Activated CD4-positive, alpha-beta T cell treated with anti-CD3 and anti-CD28 coated beads, Interleukin-2, amount 10 ng/mL, durations not matched to agents 24 days and 14 days (primary cell): Measurements from ENCODE around the gene MTCL3.

Source experiments
- DNase-seq: peaks from one replicate; pipeline ENCODE4 v3.0.0; 2022
- H3K27ac Mint-ChIP-seq: one replicate; pipeline ENCODE4 v1.8.0; 2022; ENCODE audit warnings: mild to moderate bottlenecking, mixed read lengths
- H3K27me3 Mint-ChIP-seq: one replicate; pipeline ENCODE4 v1.8.0; 2022; ENCODE audit warnings: mixed read lengths
- H3K36me3 Mint-ChIP-seq: one replicate; pipeline ENCODE4 v1.8.0; 2022; ENCODE audit warnings: low read depth, mild to moderate bottlenecking, mixed read lengths
- H3K4me1 Mint-ChIP-seq: one replicate; pipeline ENCODE4 v1.8.0; 2021; ENCODE audit warnings: mixed read lengths
- H3K4me3 Mint-ChIP-seq: one replicate; pipeline ENCODE4 v1.8.0; 2022; ENCODE audit warnings: mild to moderate bottlenecking, moderate library complexity, mixed read lengths
- H3K9me3 Mint-ChIP-seq: one replicate; pipeline ENCODE4 v1.8.0; 2021; ENCODE audit warnings: mixed read lengths
- intact Hi-C: fragments of 100-400 bp; cut with micrococcal nuclease; formaldehyde crosslinking; loops from one replicate; pipeline ENCODE4 v1.15.1; 2023

The MTCL3 gene

DNA sequence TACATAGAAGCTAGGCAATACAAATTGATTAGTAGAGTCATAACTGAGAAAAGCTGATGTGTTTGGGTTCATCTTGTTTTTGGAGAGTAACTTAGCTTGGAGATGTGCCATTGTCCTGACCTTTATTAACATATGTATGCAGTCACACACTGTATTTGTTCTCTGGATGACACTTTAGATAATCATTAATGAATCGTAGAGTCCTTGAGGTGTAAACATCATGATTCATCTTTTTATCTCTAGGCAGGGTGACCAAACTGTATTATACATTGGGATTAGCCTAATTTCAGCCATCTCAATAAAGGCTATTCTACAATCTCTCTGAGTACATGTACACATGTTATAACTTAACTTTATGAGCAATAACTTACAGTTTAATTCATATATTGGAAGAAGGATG, 3.6 kb upstream of the MTCL3 start:
- peaks cover 15% of the 10 kb centered on the region for H3K4me1 Mint-ChIP-seq
- H3K27me3 Mint-ChIP-seq = peaks cover 46% of the 10 kb centered on the region
- H3K36me3 Mint-ChIP-seq = no peaks in the 10 kb centered on the region
- H3K9me3 Mint-ChIP-seq = no peaks in the 10 kb centered on the region
- no peak overlapping the region for H3K27ac Mint-ChIP-seq
- no peak overlapping the region for H3K4me3 Mint-ChIP-seq
- intact Hi-C loops = no loop called here
- no peak for DNase-seq

DNA sequence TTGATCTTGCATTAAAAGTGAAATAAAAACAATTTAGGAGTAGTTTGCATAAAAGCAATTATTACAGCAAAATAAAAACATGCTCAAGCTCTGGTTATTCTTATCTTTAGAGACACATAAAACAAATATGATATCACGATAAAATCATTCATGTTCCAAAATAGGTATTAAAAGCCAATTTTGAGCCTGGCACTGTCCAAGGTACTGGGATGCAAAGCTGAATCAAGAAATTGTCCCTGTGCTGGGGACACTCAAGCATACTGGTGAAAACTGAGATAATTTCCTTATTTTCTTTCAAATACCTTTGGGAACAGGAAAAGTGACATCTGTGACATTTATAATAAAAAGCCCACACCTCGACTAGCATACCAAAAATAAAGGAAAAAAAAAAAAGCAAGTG, 931 bp upstream of the MTCL3 start:
- Mint-ChIP-seq H3K27ac (no peak overlapping the region), H3K4me3 (no peak overlapping the region), H3K4me1 (peaks cover 25% of the 10 kb centered on the region), H3K27me3 (peaks cover 39% of the 10 kb centered on the region), H3K9me3 (no peaks in the 10 kb centered on the region), H3K36me3 (peaks cover 4% of the 10 kb centered on the region)
- intact Hi-C loops = no loop called here
- DNase-seq = peak; percentile 65

DNA sequence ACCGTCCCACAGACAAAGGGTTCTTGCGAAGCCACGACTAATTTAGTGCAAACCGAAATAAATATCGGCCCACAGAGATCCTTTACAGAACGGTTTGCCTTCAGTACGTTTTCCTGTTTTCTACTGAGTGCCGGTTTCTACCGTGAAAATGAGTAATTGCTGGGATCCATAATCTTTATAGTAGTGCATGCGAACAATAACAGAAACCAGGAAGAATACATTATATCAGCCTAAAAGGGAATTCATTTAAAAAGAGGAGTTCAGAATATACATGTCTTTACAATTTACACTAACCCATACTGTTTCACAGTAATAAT, 292 bp upstream of the MTCL3 start:
- intact Hi-C loops = loop anchor here (2.0 to 10.0 kb wide), 4 partner anchors 15 to 1725 kb away; partner anchors contain the start of genes NCOA7 and RNF146
- no peak for DNase-seq
- H3K4me3 Mint-ChIP-seq = peak overlapping the region; percentile 90
- peak overlapping the region; percentile 88 for H3K27ac Mint-ChIP-seq
- peaks cover 41% of the 10 kb centered on the region for H3K27me3 Mint-ChIP-seq
- peaks cover 7% of the 10 kb centered on the region for H3K36me3 Mint-ChIP-seq
- H3K9me3 Mint-ChIP-seq = no peaks in the 10 kb centered on the region
- peaks cover 31% of the 10 kb centered on the region for H3K4me1 Mint-ChIP-seq

DNA sequence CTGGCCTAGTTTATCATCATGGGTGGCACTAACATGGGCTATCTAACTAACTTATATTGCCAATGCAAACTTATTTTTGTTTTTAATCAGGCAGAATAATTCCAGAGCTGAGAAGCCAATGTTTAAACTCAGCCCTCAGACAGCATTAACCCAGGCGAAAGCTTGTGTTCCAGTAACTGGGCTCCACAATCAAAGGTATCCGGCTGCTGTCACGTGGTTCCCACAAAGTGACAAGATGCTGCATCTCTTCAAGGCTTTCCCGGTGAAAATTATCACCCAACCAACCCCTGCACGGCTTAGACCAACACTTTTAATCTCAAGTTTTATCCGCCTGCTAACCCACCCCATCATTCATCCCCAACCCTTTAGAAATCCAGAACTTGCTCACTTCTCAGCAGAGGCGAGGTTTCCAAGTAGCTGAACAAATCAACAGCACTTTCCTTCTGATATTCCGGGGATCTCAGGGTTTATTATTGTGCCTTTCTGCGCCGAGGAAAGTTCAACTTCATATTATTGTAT, 885 bp downstream of the MTCL3 start:
- Mint-ChIP-seq H3K36me3 (peaks cover 9% of the 10 kb centered on the region), H3K27ac (peak overlapping the region; percentile 88), H3K27me3 (peaks cover 32% of the 10 kb centered on the region), H3K4me1 (peaks cover 34% of the 10 kb centered on the region), H3K4me3 (peak overlapping the region; percentile 90), H3K9me3 (no peaks in the 10 kb centered on the region)
- peak; percentile 70 for DNase-seq
- intact Hi-C loops = loop anchor here (2.0 to 10.0 kb wide), 4 partner anchors 17 to 1723 kb away; partner anchors contain the start of genes NCOA7 and RNF146

DNA sequence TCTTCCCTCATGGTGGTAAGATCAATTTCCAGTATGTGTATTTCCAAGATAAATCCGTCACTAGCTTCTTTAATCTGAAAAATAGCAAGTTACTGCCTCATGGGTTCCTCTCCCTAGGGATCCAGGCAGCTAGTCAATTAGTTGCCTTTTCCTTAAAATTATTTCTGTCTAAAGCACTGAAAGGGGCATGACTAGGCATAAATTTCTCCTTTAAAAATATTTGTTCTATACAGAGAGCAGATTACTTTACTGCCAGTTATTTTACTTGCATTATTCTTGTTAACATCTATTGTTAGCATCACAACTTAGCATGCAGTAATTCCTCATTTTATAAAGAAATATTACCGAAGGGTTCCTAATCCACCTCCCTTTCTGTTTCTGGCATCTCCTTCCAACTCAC, 1.4 kb downstream of the MTCL3 start:
- intact Hi-C loops = loop anchor here (2.0 to 10.0 kb wide), 5 partner anchors 17 to 1723 kb away; partner anchors contain the start of genes NCOA7 and RNF146
- Mint-ChIP-seq H3K27ac (peak overlapping the region; percentile 88), H3K27me3 (peaks cover 29% of the 10 kb centered on the region), H3K4me3 (peak overlapping the region; percentile 90), H3K9me3 (no peaks in the 10 kb centered on the region), H3K4me1 (peaks cover 34% of the 10 kb centered on the region), H3K36me3 (peaks cover 9% of the 10 kb centered on the region)
- no peak for DNase-seq

DNA sequence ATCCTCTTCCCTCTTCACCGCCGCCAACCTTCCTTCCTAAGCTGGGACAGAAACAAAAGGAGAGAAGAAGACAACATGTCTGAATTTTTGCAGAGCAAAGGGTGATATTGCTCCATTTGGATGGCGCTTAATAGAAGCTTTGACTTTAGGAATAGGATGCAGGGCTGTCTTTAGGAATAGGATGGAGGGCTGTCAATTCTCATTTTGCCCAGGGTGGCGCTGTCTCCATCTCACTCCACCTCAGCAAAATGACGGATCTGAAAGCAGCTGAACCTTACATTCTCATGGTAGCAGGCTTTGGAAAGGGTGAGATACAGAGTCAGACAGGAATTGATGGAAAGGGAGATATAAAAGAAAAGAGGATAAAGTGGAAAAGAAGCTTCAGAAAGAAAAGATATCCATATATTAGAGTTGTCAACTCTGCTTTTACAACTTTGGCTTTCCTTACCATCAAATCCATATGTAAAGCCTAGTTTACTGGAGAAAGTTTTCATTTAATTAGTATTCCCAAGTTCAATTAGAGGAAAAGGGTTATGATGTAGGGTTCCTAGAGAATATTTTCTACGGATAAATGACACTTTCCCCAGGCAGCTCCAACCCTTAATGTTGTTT, 2.4 kb downstream of the MTCL3 start:
- Mint-ChIP-seq H3K36me3 (peaks cover 12% of the 10 kb centered on the region), H3K4me1 (peaks cover 34% of the 10 kb centered on the region), H3K27ac (peak overlapping the region; percentile 35), H3K9me3 (no peaks in the 10 kb centered on the region), H3K27me3 (peaks cover 24% of the 10 kb centered on the region), H3K4me3 (peak overlapping the region; percentile 85)
- DNase-seq = peak; percentile 86
- intact Hi-C loops = loop anchor here (1.0 to 10.0 kb wide), 8 partner anchors 23 to 1722 kb away; partner anchors contain the start of genes ECHDC1 and NCOA7

DNA sequence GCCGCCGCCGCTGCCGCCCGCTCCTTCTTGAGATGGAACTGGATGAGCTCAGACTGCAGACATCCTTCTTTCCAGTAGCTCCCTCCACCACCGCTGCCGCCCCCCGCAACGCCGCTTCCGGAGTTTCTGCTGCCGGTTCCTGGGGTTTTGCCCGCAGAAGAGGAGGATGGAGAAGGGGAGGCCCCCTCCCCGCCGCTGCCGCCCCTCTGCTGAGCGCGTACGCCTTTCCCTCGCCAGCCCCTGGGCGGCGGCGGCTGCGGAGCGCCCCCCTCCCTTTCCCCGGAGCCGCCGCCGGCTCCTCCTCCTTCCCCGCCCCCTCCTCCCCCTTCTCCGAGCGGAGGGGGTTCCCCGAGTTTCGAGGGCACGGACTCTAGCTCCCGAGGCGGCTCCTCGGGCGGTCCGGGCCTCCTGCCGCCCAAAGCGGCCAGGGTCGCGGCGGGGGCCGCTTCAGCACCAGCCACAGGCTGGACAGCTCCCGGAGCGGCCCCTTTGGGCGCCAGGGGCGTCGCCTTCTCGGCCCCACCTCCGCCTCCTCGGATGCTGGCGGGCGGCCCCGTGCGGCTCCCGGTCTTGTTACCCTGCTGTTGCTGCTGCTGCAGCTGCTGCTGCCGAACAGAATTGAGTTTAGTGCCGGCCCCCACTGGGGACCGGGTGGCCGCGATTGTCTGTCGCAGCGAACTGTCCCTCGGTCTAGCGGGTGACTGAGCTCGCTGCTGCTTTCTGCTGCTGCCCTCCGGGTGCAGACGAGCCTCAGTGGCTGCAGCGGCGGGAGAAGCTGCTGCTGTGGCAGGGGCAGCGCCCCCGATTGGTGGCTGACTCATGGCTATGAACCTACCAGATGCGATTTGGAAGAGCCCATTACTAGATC, 3.1 kb downstream of the MTCL3 start:
- Mint-ChIP-seq H3K4me1 (peaks cover 34% of the 10 kb centered on the region), H3K27me3 (peaks cover 19% of the 10 kb centered on the region), H3K4me3 (peak overlapping the region; percentile 85), H3K36me3 (peaks cover 13% of the 10 kb centered on the region), H3K27ac (peak overlapping the region; percentile 89), H3K9me3 (no peaks in the 10 kb centered on the region)
- peak; percentile 93 for DNase-seq
- intact Hi-C loops = loop anchor here (1.0 to 10.0 kb wide), 8 partner anchors 23 to 1721 kb away; partner anchors contain the start of genes ECHDC1 and NCOA7

DNA sequence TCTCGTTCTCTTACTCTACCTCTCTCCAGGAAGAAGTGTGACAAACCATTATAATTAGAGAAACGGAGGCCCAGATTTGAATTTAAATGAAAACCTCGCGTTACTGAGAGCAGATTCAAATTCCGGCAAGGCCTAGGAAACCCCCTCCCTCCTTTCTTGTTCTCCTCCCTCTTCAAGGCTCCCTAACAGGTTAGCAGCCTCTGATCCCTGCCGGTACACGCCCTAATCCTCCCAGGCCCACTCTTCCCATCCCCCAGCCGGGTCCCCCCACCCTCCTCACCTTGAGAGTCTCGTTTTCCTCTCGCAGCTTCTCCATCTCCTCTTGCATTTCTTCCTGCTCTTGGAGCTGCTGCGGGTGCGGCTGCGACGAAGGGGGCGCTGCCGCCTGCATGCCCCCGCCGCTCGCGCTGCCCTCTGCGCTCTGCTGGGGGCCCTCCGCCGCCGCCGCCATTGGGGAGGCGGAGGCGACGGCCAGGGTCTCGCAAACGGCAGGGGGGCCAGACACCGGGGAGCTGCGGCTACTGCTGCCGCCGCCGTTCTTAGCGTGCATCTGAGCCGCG, 3.8 kb downstream of the MTCL3 start:
- H3K4me3 Mint-ChIP-seq = peak overlapping the region; percentile 85
- peaks cover 34% of the 10 kb centered on the region for H3K4me1 Mint-ChIP-seq
- H3K36me3 Mint-ChIP-seq = peaks cover 20% of the 10 kb centered on the region
- no peak for DNase-seq
- H3K9me3 Mint-ChIP-seq = no peaks in the 10 kb centered on the region
- intact Hi-C loops = loop anchor here (10.0 kb wide), 2 partner anchors 379 to 1721 kb away; partner anchors contain the start of gene NCOA7
- H3K27ac Mint-ChIP-seq = peak overlapping the region; percentile 89
- peaks cover 19% of the 10 kb centered on the region for H3K27me3 Mint-ChIP-seq

DNA sequence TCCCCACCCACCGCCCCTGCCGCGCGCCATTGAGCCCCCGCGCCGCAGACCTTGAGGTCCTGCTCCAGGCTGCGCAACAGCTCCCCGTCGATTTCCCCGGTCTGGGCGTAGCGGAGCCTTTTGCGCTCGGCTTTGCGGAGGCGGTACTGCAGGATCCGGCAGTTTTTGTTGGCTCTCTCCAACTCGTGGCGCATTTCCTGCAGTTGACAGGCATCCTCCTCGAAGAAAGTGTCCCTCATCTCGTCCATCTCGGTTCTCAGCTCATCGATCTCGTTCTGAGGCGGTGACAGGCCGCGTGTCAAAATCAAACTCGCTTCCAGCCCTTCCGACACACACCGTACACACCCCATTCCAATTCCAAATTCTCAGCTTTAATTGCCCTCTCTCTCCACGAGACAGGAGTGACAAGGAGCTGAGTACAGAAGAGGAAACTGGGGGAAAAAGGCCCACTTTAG, 4.3 kb downstream of the MTCL3 start:
- Mint-ChIP-seq H3K9me3 (no peaks in the 10 kb centered on the region), H3K4me1 (peaks cover 34% of the 10 kb centered on the region), H3K36me3 (peaks cover 25% of the 10 kb centered on the region), H3K4me3 (peak overlapping the region; percentile 85), H3K27me3 (peaks cover 15% of the 10 kb centered on the region), H3K27ac (peak overlapping the region; percentile 89)
- peak; percentile 89 for DNase-seq
- intact Hi-C loops = loop anchor here (10.0 kb wide), 2 partner anchors 380 to 1720 kb away; partner anchors contain the start of gene NCOA7

DNA sequence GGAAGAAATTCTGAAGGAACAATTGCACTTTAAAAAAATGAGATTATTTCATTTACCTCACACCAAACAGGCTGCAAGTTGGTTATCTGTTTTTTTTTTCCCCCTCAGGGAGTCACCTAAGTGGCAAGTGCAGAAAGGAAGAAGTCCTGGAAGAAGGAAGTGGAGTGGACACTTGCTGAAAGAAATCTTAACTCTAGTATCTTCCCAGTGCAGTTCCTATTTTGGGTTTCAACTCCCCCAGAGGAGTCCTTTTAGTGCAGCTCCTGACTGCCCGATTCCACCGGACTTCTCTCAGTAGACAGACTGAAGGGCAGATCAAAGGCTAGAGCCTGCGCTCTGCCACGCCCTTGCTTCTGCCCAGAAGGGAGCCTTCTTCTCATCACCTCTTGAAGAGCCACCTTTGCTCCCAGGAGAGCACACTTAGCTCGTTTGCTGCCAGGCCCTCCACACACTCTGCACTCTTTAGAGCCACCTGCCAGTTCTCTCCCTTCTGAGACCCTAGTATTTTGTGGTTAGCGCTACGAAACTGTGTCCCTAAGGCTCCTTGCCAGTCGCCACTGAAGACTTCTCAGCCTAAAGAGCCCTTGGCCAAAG, 4.9 kb downstream of the MTCL3 start:
- H3K4me1 Mint-ChIP-seq = peaks cover 31% of the 10 kb centered on the region
- no peak overlapping the region for H3K27ac Mint-ChIP-seq
- H3K36me3 Mint-ChIP-seq = peaks cover 27% of the 10 kb centered on the region
- H3K9me3 Mint-ChIP-seq = no peaks in the 10 kb centered on the region
- intact Hi-C loops = loop anchor here (10.0 kb wide), 2 partner anchors 381 to 1719 kb away; partner anchors contain the start of gene NCOA7
- no peak for DNase-seq
- H3K27me3 Mint-ChIP-seq = peaks cover 12% of the 10 kb centered on the region
- H3K4me3 Mint-ChIP-seq = peak overlapping the region; percentile 85

DNA sequence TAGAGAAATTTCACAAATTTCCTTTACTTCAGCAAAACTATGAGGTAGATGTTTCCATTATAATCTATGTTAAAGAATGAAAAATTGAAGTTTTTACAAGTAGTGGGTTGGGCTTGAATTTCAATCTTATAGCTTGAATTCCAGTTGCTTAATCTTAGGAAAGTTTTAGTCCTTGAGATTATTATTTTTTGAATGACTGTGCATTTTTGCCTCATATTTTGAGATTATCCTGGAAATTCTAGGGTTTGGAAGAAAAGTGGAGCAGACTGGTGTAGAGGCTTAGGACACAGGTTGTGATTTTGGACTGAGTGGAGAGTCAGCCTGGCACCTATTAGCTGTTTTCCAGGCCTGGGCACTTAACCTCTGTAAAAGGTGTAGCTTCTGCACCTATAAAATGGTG, 5.7 kb downstream of the MTCL3 start:
- Mint-ChIP-seq H3K27me3 (peaks cover 7% of the 10 kb centered on the region), H3K4me1 (peaks cover 24% of the 10 kb centered on the region), H3K36me3 (peaks cover 29% of the 10 kb centered on the region), H3K27ac (no peak overlapping the region), H3K4me3 (no peak overlapping the region), H3K9me3 (no peaks in the 10 kb centered on the region)
- no peak for DNase-seq
- intact Hi-C loops = loop anchor here (10.0 kb wide), 2 partner anchors 381 to 1719 kb away; partner anchors contain the start of gene NCOA7

DNA sequence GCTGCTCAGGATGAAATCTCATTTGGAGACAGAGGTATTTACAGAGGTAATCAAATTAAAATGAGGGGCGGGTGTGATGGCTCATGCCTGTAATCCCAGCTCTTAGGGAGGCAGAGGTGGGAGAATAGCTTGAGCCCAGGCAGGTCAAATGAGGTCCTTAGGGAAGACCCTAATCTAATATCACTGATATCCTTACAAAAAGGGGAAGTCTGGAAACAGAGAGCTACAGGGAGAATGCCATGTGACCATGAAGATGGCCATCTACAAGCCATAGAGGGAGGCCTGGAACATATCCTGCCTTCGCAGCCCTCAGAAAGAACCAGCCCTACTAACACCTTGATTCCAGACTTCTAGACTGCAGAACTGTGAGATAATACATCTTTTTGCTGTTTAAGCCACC, 8.3 kb downstream of the MTCL3 start:
- Mint-ChIP-seq H3K27me3 (peaks cover 5% of the 10 kb centered on the region), H3K36me3 (peaks cover 31% of the 10 kb centered on the region), H3K4me3 (no peak overlapping the region), H3K9me3 (no peaks in the 10 kb centered on the region), H3K4me1 (peaks cover 12% of the 10 kb centered on the region), H3K27ac (no peak overlapping the region)
- intact Hi-C loops = loop anchor here (10.0 kb wide), 2 partner anchors 384 to 1716 kb away; partner anchors contain the start of gene NCOA7
- no peak for DNase-seq

DNA sequence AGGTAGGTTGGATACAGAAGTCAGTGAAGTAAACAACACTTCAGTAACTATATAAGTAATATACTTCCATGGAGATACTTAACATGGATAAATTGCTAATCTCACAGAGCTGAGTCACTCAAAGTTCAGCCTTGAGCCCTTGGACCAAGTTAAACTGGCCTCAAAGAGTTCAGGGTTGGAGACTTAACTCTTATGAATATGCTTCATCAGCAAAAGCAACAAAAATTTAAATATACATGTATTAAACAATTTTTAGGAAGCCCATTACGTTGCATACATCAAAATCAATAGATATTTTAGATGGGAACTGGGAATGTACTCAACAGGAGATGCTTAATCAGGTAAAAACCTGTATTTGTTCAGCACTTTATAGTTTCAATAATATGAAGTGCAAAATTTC, 12.2 kb downstream of the MTCL3 start:
- H3K27ac Mint-ChIP-seq = no peak overlapping the region
- H3K9me3 Mint-ChIP-seq = peaks cover 4% of the 10 kb centered on the region
- H3K36me3 Mint-ChIP-seq = peaks cover 26% of the 10 kb centered on the region
- intact Hi-C loops = no loop called here
- no peak overlapping the region for H3K4me3 Mint-ChIP-seq
- no peak for DNase-seq
- no peaks in the 10 kb centered on the region for H3K27me3 Mint-ChIP-seq
- H3K4me1 Mint-ChIP-seq = no peaks in the 10 kb centered on the region
